K562 (cell line): Measurements from ENCODE around the gene ZMIZ1. TPM values are rescaled to one million over a fixed set of nuclear protein-coding genes. Genes with fewer than 3 reads are reported as not detected.
A peak's percentile ranks its signal among the peaks of the same experiment; 100 is the strongest.

Experiments used
- ARHGAP35 ChIP-seq: fragments of 450-650 bp; IDR thresholded peaks from 2 replicates; pipeline ENCODE4 v1.6.1; 2018; ENCODE audit not compliant: partially characterized antibody
- ARID1B ChIP-seq: fragments of 450-650 bp; IDR thresholded peaks from 2 replicates; pipeline ENCODE4 v1.6.1; 2016; ENCODE audit warnings: antibody characterized with exemption, mild to moderate bottlenecking, inconsistent platforms
- ARNT ChIP-seq, 2 experiments: fragments of 450-650 bp; IDR thresholded peaks; 2 replicates each; pipeline ENCODE4 v1.6.1; 2016; ENCODE audit warnings: mild to moderate bottlenecking in 1 of 2
- CBFA2T3 ChIP-seq: fragments of 450-650 bp; IDR thresholded peaks from 2 replicates; pipeline ENCODE4 v1.6.1; 2017
- CREB3 ChIP-seq: fragments of 450-650 bp; conservative IDR thresholded peaks from 2 replicates; pipeline ENCODE4 v1.6.1; 2016; ENCODE audit warnings: missing genetic modification characterization, low read depth, mild to moderate bottlenecking, missing compliant biosample characterization, moderate library complexity
- E2F1 ChIP-seq: sonication (generic); formaldehyde crosslinking; IDR thresholded peaks from 2 replicates; pipeline ENCODE4 v1.8.1; 2023; ENCODE audit warnings: mild to moderate bottlenecking, missing genetic modification reagents, moderate library complexity
- ETV1 ChIP-seq: fragments of 450-650 bp; conservative IDR thresholded peaks from 2 replicates; pipeline ENCODE4 v1.6.1; 2016; ENCODE audit warnings: missing genetic modification characterization, control low read depth, low read depth, missing compliant biosample characterization
- EWSR1 ChIP-seq: fragments of 450-650 bp; IDR thresholded peaks from 2 replicates; pipeline ENCODE4 v1.6.1; 2018; ENCODE audit warnings: borderline replicate concordance, mild to moderate bottlenecking, low read depth, moderate library complexity; ENCODE audit not compliant: partially characterized antibody
- HDAC2 ChIP-seq: fragments of 450-650 bp; IDR thresholded peaks from 2 replicates; pipeline ENCODE4 v1.6.1; 2016; ENCODE audit warnings: mild to moderate bottlenecking
- MAZ ChIP-seq, 2 experiments: fragments of 450-650 bp in 1 of 2; sonication (generic) in 1 of 2; formaldehyde crosslinking; IDR thresholded peaks in 1 of 2; conservative IDR thresholded peaks in 1 of 2; 2 replicates each; pipeline versions ENCODE4 v1.4.0 to v1.5.0; 2020; ENCODE audit warnings: mild to moderate bottlenecking in 1 of 2, missing genetic modification reagents in 1 of 2
- MTA3 ChIP-seq: fragments of 450-650 bp; formaldehyde crosslinking; IDR thresholded peaks from 2 replicates; pipeline ENCODE4 v1.6.1; 2017; ENCODE audit warnings: mild to moderate bottlenecking, borderline replicate concordance
- NCOA4 ChIP-seq: fragments of 450-650 bp; IDR thresholded peaks from 2 replicates; pipeline ENCODE4 v1.6.1; 2018; ENCODE audit warnings: mild to moderate bottlenecking; ENCODE audit not compliant: partially characterized antibody
- PCBP1 ChIP-seq: fragments of 200-400 bp; formaldehyde crosslinking; IDR thresholded peaks from 2 replicates; pipeline ENCODE4 v1.6.1; 2018; ENCODE audit warnings: mild to moderate bottlenecking, low read depth, low read length; ENCODE audit not compliant: poor library complexity, severe bottlenecking
- POLR2AphosphoS2 ChIP-seq: IDR thresholded peaks from 2 replicates; pipeline ENCODE4 v1.6.1; 2012; ENCODE audit warnings: low read length, improper control_type of control experiment
- POLR2AphosphoS5 ChIP-seq: IDR thresholded peaks from 2 replicates; pipeline ENCODE4 v1.6.1; 2011; ENCODE audit warnings: mild to moderate bottlenecking, low read depth, low read length, moderate library complexity; ENCODE audit not compliant: control insufficient read depth, insufficient read depth
- TCF3 ChIP-seq: sonication (generic); formaldehyde crosslinking; IDR thresholded peaks from 2 replicates; pipeline ENCODE4 v1.4.0; 2020; ENCODE audit warnings: mild to moderate bottlenecking, missing genetic modification reagents
- USF2 ChIP-seq: sonication (generic); formaldehyde crosslinking; IDR thresholded peaks from 2 replicates; pipeline ENCODE4 v1.5.0; 2020; ENCODE audit warnings: missing genetic modification reagents
- ZFP91 ChIP-seq: sonication (generic); formaldehyde crosslinking; IDR thresholded peaks from 2 replicates; pipeline ENCODE4 v1.8.0; 2022; ENCODE audit warnings: mild to moderate bottlenecking, missing genetic modification reagents
- ZNF518B ChIP-seq: fragments of 250-450 bp; sonication (Bioruptor Pico); IDR thresholded peaks from 2 replicates; pipeline ENCODE4 v1.5.0; 2021; ENCODE audit warnings: mild to moderate bottlenecking, moderate library complexity
- polyA plus RNA-seq, 8 experiments: library from polyadenylated mRNA; depleted of rRNA in 4 of 8; stranded (reverse) in 5 of 8; unstranded in 3 of 8; fragments of >200 nt; fragmentation: Nextera tagmentation in 2 of 8; fragmentation: Illumina TruSeq in 1 of 8; extraction: Ambion mirVana in 2 of 8; extraction: Trizol in 1 of 8; gene quantifications; 2 replicates each; pipeline versions ENCODE4 v1.2.1 to v1.2.3, GENCODE V29; 2011 to 2014; ENCODE audit warnings: inconsistent platforms in 1 of 8, missing spikeins in 1 of 8
- total RNA-seq, 7 experiments: library from RNA; depleted of rRNA in 6 of 7; stranded (reverse); fragments of >200 nt in 6 of 7; fragmentation: Illumina TruSeq in 2 of 7; extraction: Trizol in 2 of 7; gene quantifications; 2 replicates each; pipeline versions ENCODE4 v1.2.1 to v1.2.3, GENCODE V29; 2011 to 2021; ENCODE audit warnings: low replicate concordance in 1 of 7

The ZMIZ1 gene
- total and polyA plus RNA-seq, 9 of the 15 experiments (the other 6 are each of a cell fraction or from before 2014, with no cell fraction given) = 1.0 to 37.3 (median 4.3) TPM

GRCh38 chr10:79347894-79348639 lies 279.3 kb downstream of the ZMIZ1 start (continued):
- TF ChIP-seq HDAC2 (peak; percentile 74), POLR2AphosphoS2 (no peak), PCBP1 (peak; percentile 61), TCF3 (CRISPR knock-in tag) (no peak), USF2 (CRISPR knock-in tag) (peak; percentile 78), ARID1B (peak; percentile 33; the same call in 1 of the 2 replicates), MTA3 (no peak), POLR2AphosphoS5 (peak; percentile 1; the same call in 1 of the 2 replicates), ZNF518B (no peak), EWSR1 (no peak), NCOA4 (no peak), ZFP91 (CRISPR knock-in tag) (no peak), ARNT (IDR thresholded peaks at IDR 0.05) (no peak), ETV1 (tag) (peak; percentile 77), MAZ (CRISPR knock-in tag; conservative IDR thresholded peaks at IDR 0.05 in 1 of 2, IDR thresholded peaks at IDR 0.05 in 1 of 2) (peak; percentile 77 to 91), ARHGAP35 (no peak), E2F1 (CRISPR knock-in tag) (peak; percentile 64), CBFA2T3 (peak; percentile 10; the same call in 1 of the 2 replicates), CREB3 (tag) (no peak)
